Spleen (tissue), 11 donors: ENCODE results near the gene TSC22D3. TPM values are rescaled to one million over a fixed set of nuclear protein-coding genes. Genes with fewer than 3 reads are reported as not detected.
A peak's percentile ranks its signal among the peaks of the same experiment; 100 is the strongest.

ENCODE experiments used
- DNase-seq: peaks from one replicate; pipeline ENCODE4 v3.0.0-alpha.2; 2020
- H3K27ac ChIP-seq, 8 donors: fragments of 200-600 bp; sonication (generic) in 7 of 8; 1 replicate in 4 of 8; 2 replicates in 4 of 8; pipeline versions ENCODE4 v1.5.0 to v1.8.0; 2016 to 2021; ENCODE audit warnings: inconsistent platforms in 4 of 8, mild to moderate bottlenecking in 4 of 8, moderate library complexity in 1 of 8
- H3K27me3 ChIP-seq, 7 donors: fragments of 200-600 bp; sonication (generic) in 6 of 7; replicated peaks in 1 of 7; 1 replicate in 4 of 7; 2 replicates in 3 of 7; pipeline versions ENCODE4 v1.5.0 to v1.8.0; 2016 to 2021; ENCODE audit warnings: inconsistent platforms in 3 of 7, mild to moderate bottlenecking in 1 of 7
- H3K36me3 ChIP-seq, 6 donors: fragments of 200-600 bp; sonication (generic) in 5 of 6; 1 replicate in 4 of 6; 2 replicates in 2 of 6; pipeline versions ENCODE4 v1.5.0 to v1.8.0; 2016 to 2021; ENCODE audit warnings: inconsistent platforms in 2 of 6
- H3K4me1 ChIP-seq, 6 donors: fragments of 200-600 bp; sonication (generic) in 5 of 6; 1 replicate in 3 of 6; 2 replicates in 3 of 6; pipeline versions ENCODE4 v1.5.0 to v1.8.0; 2016 to 2021; ENCODE audit warnings: inconsistent platforms in 3 of 6
- H3K4me3 ChIP-seq, 8 donors: fragments of 200-600 bp; sonication (generic) in 7 of 8; 1 replicate in 4 of 8; 2 replicates in 4 of 8; pipeline versions ENCODE4 v1.5.0 to v1.8.0; 2016 to 2021; ENCODE audit warnings: inconsistent platforms in 4 of 8, mild to moderate bottlenecking in 4 of 8, moderate library complexity in 2 of 8
- H3K9me3 ChIP-seq, 8 donors: fragments of 200-600 bp; sonication (generic) in 7 of 8; 1 replicate in 4 of 8; 2 replicates in 4 of 8; pipeline versions ENCODE4 v1.5.0 to v1.8.0; 2016 to 2021; ENCODE audit warnings: inconsistent platforms in 4 of 8
- CTCF ChIP-seq, 11 experiments: fragments of 200-600 bp in 7 of 11; fragments of 450-650 bp in 4 of 11; sonication (generic) in 4 of 11; IDR thresholded peaks in 8 of 11; conservative IDR thresholded peaks in 3 of 11; 1 replicate in 7 of 11; 2 replicates in 4 of 11; pipeline versions ENCODE4 v1.4.0 to v1.8.0; 2016 to 2021; ENCODE audit warnings: antibody characterized with exemption in 11 of 11, inconsistent platforms in 4 of 11, mild to moderate bottlenecking in 1 of 11
- POLR2A ChIP-seq, 3 donors: fragments of 450-650 bp; IDR thresholded peaks; one replicate each; pipeline ENCODE4 v1.5.1; 2017; ENCODE audit warnings: antibody characterized with exemption in 3 of 3, mild to moderate bottlenecking in 1 of 3
- POLR2AphosphoS5 ChIP-seq, 3 donors: sonication (generic); formaldehyde crosslinking; IDR thresholded peaks; one replicate each; pipeline ENCODE4 v1.5.1; 2017; ENCODE audit warnings: antibody characterized with exemption in 3 of 3
- WGBS, 5 donors: extraction: QIAGEN DNeasy Blood & Tissue Kit in 3 of 5; methylation state at CpG; one replicate each; pipeline versions ENCODE4 v1.1.5 to v1.1.7; 2013 to 2018; 5-methylcytosine and 5-hydroxymethylcytosine counted together
- intact Hi-C: fragments of 100-400 bp; cut with DNase I; formaldehyde crosslinking; loops from one replicate; pipeline ENCODE4 v1.15.0; 2023; ENCODE audit warnings: low total_unique reads
- polyA plus RNA-seq, 3 donors: library from polyadenylated mRNA; stranded (reverse); fragments of 200-250 nt; gene quantifications; one replicate each; pipeline ENCODE4 v1.2.1, GENCODE V29; 2013
- total RNA-seq, 7 donors: library from RNA; depleted of rRNA in 3 of 7; stranded (reverse); fragments of >200 nt in 3 of 7; fragmentation: NEBNext Ultra II Directional in 4 of 7; extraction: Animal tissue kit (Norgen Biotek cat#: 25700) in 4 of 7; gene quantifications; one replicate each; pipeline versions ENCODE4 v1.1.0 to v1.2.1, GENCODE V29; 2016 to 2021
- donor health status: healthy with polysubstance abuse.
- donor health status: DM: no; HTN: no; CAD: no; lungs with moderate emphysema.
- donor health status: DM: no; HTN: no; CAD: no.
- donor health status: Bipolar disorder and iron deficiency.
- donor health status: healthy.
- donor health status: DM: no; HTN: no; CAD: no.
- donor health status: DM: yes; HTN: yes; CAD: no.

TSC22D3 gene
- total and polyA plus RNA-seq, 10 donors = 91.7 to 579 (median 297) TPM

GRCh38 chrX:107712231-107713202 is 63.1 kb downstream of the TSC22D3 start:
- TF ChIP-seq POLR2A (IDR thresholded peaks at IDR 0.05) (peak in 2 of 3 donors; percentile 34 to 44), CTCF (IDR thresholded peaks at IDR 0.05 in 8 of 11, conservative IDR thresholded peaks at IDR 0.05 in 3 of 11) (no peak), POLR2AphosphoS5 (IDR thresholded peaks at IDR 0.05) (peak in 2 of 3 donors; percentile 25 to 90)
- intact Hi-C loops = no loop called here
- Histone ChIP-seq H3K27me3 (peaks cover 0 to 18% (median 0%) of the 10 kb centered on the region in 7 donors), H3K4me1 (peaks cover 11 to 62% (median 52%) of the 10 kb centered on the region in 6 donors), H3K27ac (peak overlapping the region; percentile 44 to 98 (median 91)), H3K9me3 (no peaks in the 10 kb centered on the region), H3K36me3 (peaks cover 0 to 35% (median 5%) of the 10 kb centered on the region in 6 donors), H3K4me3 (peak overlapping the region in 4 of 8 donors; percentile 65 to 72 (median 68))
- peak; percentile 45 for DNase-seq
- WGBS, 5 donors = 68 to 89% (median 85%) methylated on average over 11 to 13 of the region's 13 CpGs

GRCh38 chrX:107711521-107712181 is 63.9 kb downstream of the TSC22D3 start:
- peaks cover 0 to 35% (median 5%) of the 10 kb centered on the region in 6 donors for H3K36me3 ChIP-seq
- H3K4me1 ChIP-seq = peaks cover 6 to 56% (median 44%) of the 10 kb centered on the region in 6 donors
- no peaks in the 10 kb centered on the region for H3K9me3 ChIP-seq
- peak; percentile 57 for DNase-seq
- H3K4me3 ChIP-seq = peak overlapping the region in 1 of 8 donors; percentile 72
- intact Hi-C loops = no loop called here
- H3K27ac ChIP-seq = peak overlapping the region; percentile 55 to 98 (median 91)
- no peak for TF ChIP-seq POLR2AphosphoS5 (IDR thresholded peaks at IDR 0.05)
- H3K27me3 ChIP-seq = peaks cover 0 to 14% (median 0%) of the 10 kb centered on the region in 7 donors
- WGBS, 5 donors = 58 to 80% (median 73%) methylated on average over 5 of the region's 5 CpGs

- H3K27ac ChIP-seq = peak overlapping the region; percentile 55 to 98 (median 91)
- TF ChIP-seq POLR2A (IDR thresholded peaks at IDR 0.05) (peak in 1 of 3 donors; percentile 23), POLR2AphosphoS5 (IDR thresholded peaks at IDR 0.05) (peak in 1 of 3 donors; percentile 78), CTCF (IDR thresholded peaks at IDR 0.05 in 8 of 11, conservative IDR thresholded peaks at IDR 0.05 in 3 of 11) (no peak)
- intact Hi-C loops = no loop called here
- peak; percentile 35 for DNase-seq
- H3K4me3 ChIP-seq = peak overlapping the region in 1 of 8 donors; percentile 72
- WGBS, 5 donors = 15 to 38% (median 18%) methylated on average over 7 of the region's 7 CpGs
- no peaks in the 10 kb centered on the region for H3K9me3 ChIP-seq
- peaks cover 0 to 5% (median 0%) of the 10 kb centered on the region in 7 donors for H3K27me3 ChIP-seq
- H3K36me3 ChIP-seq = peaks cover 0 to 31% (median 5%) of the 10 kb centered on the region in 6 donors
- peaks cover 6 to 56% (median 44%) of the 10 kb centered on the region in 6 donors for H3K4me1 ChIP-seq
Observed at GRCh38 chrX:107710617-107711391, 64.8 kb downstream of the TSC22D3 start.

GRCh38 chrX:107709266-107709806 is 66.3 kb downstream of the TSC22D3 start:
- DNase-seq = no peak
- Histone ChIP-seq H3K4me1 (peaks cover 6 to 47% (median 41%) of the 10 kb centered on the region in 6 donors), H3K36me3 (peaks cover 0 to 17% (median 3%) of the 10 kb centered on the region in 6 donors), H3K9me3 (no peaks in the 10 kb centered on the region), H3K27me3 (no peaks in the 10 kb centered on the region), H3K4me3 (no peak overlapping the region), H3K27ac (peak overlapping the region in 3 of 8 donors; percentile 96 to 98 (median 96))
- intact Hi-C loops = no loop called here
- TF ChIP-seq CTCF (IDR thresholded peaks at IDR 0.05 in 8 of 11, conservative IDR thresholded peaks at IDR 0.05 in 3 of 11) (no peak), POLR2A (IDR thresholded peaks at IDR 0.05) (no peak), POLR2AphosphoS5 (IDR thresholded peaks at IDR 0.05) (no peak)
- WGBS, 5 donors = 73 to 97% (median 91%) methylated on average over 6 of the region's 6 CpGs
